A549 (cell line): ENCODE data around the gene MAML3.

Experiments
- CTCF ChIP-seq: fragments of >200 bp; sonication (Bioruptor Twin); formaldehyde crosslinking; IDR thresholded peaks from 3 replicates; pipeline ENCODE4 v1.5.1; 2016
- EP300 ChIP-seq, 2 experiments: fragments of >200 bp; sonication (Bioruptor Twin); formaldehyde crosslinking; IDR thresholded peaks; 2 replicates in 1 of 2; 3 replicates in 1 of 2; pipeline ENCODE4 v1.6.1; 2016 to 2017
- POLR2A ChIP-seq: IDR thresholded peaks from 2 replicates; pipeline ENCODE4 v1.6.1; 2012; ENCODE audit warnings: mild to moderate bottlenecking, low read length
- TF ChIP-seq, protein P1 (sequence below): fragments of 450-650 bp; IDR thresholded peaks from 2 replicates; pipeline ENCODE4 v1.6.1; 2014; ENCODE audit warnings: antibody characterized with exemption

GRCh38 chr4:140108713-140109230 lies 45.2 kb downstream of the MAML3 start:
- TF ChIP-seq POLR2A (no peak), CTCF (no peak), EP300 (IDR thresholded peaks at IDR 0.05) (no peak)
- TF ChIP-seq, protein P1, sequence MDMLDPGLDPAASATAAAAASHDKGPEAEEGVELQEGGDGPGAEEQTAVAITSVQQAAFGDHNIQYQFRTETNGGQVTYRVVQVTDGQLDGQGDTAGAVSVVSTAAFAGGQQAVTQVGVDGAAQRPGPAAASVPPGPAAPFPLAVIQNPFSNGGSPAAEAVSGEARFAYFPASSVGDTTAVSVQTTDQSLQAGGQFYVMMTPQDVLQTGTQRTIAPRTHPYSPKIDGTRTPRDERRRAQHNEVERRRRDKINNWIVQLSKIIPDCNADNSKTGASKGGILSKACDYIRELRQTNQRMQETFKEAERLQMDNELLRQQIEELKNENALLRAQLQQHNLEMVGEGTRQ: no peak
